Lower leg skin (tissue), 3 donors: ENCODE results near the gene ZNF407.

Experiments
- POLR2A ChIP-seq, 2 donors: fragments of 450-650 bp; IDR thresholded peaks; one replicate each; pipeline ENCODE4 v1.6.1; 2016 to 2017; ENCODE audit warnings: antibody characterized with exemption in 2 of 2, mild to moderate bottlenecking in 1 of 2, moderate library complexity in 1 of 2
- TF ChIP-seq, protein P1 (sequence below), 3 donors: fragments of 450-650 bp; IDR thresholded peaks; one replicate each; pipeline ENCODE4 v1.5.1; 2016; ENCODE audit warnings: antibody characterized with exemption in 3 of 3, mild to moderate bottlenecking in 3 of 3, moderate library complexity in 2 of 3

- TF ChIP-seq, protein P1, sequence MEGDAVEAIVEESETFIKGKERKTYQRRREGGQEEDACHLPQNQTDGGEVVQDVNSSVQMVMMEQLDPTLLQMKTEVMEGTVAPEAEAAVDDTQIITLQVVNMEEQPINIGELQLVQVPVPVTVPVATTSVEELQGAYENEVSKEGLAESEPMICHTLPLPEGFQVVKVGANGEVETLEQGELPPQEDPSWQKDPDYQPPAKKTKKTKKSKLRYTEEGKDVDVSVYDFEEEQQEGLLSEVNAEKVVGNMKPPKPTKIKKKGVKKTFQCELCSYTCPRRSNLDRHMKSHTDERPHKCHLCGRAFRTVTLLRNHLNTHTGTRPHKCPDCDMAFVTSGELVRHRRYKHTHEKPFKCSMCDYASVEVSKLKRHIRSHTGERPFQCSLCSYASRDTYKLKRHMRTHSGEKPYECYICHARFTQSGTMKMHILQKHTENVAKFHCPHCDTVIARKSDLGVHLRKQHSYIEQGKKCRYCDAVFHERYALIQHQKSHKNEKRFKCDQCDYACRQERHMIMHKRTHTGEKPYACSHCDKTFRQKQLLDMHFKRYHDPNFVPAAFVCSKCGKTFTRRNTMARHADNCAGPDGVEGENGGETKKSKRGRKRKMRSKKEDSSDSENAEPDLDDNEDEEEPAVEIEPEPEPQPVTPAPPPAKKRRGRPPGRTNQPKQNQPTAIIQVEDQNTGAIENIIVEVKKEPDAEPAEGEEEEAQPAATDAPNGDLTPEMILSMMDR (IDR thresholded peaks at IDR 0.05): no peak
- no peak for TF ChIP-seq POLR2A (IDR thresholded peaks at IDR 0.05)
These were observed 349.7 kb downstream of the ZNF407 start for GRCh38 chr18:74947417-74947816.
